HG03565 (cell line): ENCODE data around the gene PPCS.
A peak's percentile ranks its signal among the peaks of the same experiment; 100 is the strongest.

ENCODE experiments used
- ATAC-seq: cut with Tn5 transposase; IDR thresholded peaks from one replicate; pipeline ENCODE4 v1.9.1; 2021; ENCODE audit warnings: mild to moderate bottlenecking, moderate library complexity; ENCODE audit not compliant: unreplicated experiment

PPCS gene

GRCh38 chr1:42456010-42456753 lies at the start of gene PPCS, which contains the start of gene ZMYND12:
TSS of gene PPCS (plus strand) at chr1:42456543. CDS start at chr1:42456566, 23 bp downstream.
TSS of gene ZMYND12 (minus strand) at chr1:42456022. CDS start at chr1:42455997, 25 bp downstream.
- ATAC-seq, result peak; percentile 84

- ATAC-seq, result no peak
Measured at GRCh38 chr1:42414551-42415496, 41.5 kb upstream of the PPCS start.

GRCh38 chr1:42417166-42417565 lies 39.2 kb upstream of the PPCS start:
- no peak for ATAC-seq

GRCh38 chr1:42418516-42418915 lies 37.8 kb upstream of the PPCS start:
- no peak for ATAC-seq

GRCh38 chr1:42419126-42419821 lies 37.1 kb upstream of the PPCS start:
- ATAC-seq, result no peak

GRCh38 chr1:42420121-42420520 lies 36.2 kb upstream of the PPCS start:
- ATAC-seq, result no peak

- no peak for ATAC-seq
Measured at GRCh38 chr1:42420911-42421585, 35.3 kb upstream of the PPCS start.

GRCh38 chr1:42422737-42423136 lies 33.6 kb upstream of the PPCS start:
- ATAC-seq, result no peak

GRCh38 chr1:42423681-42424080 lies 32.7 kb upstream of the PPCS start:
- ATAC-seq, result no peak

GRCh38 chr1:42424201-42424600 lies 32.1 kb upstream of the PPCS start:
- no peak for ATAC-seq

- no peak for ATAC-seq
Measured at GRCh38 chr1:42427240-42427639, 29.1 kb upstream of the PPCS start.

GRCh38 chr1:42429603-42430002 lies 26.7 kb upstream of the PPCS start:
- ATAC-seq, result no peak

GRCh38 chr1:42430286-42431135 lies 25.8 kb upstream of the PPCS start:
- no peak for ATAC-seq

GRCh38 chr1:42431514-42431913 lies 24.8 kb upstream of the PPCS start:
- ATAC-seq, result no peak

- ATAC-seq, result no peak
Measured at GRCh38 chr1:42432714-42433113, 23.6 kb upstream of the PPCS start.

- no peak for ATAC-seq
Measured at GRCh38 chr1:42433369-42433768, 23.0 kb upstream of the PPCS start.

- ATAC-seq, result no peak
Measured at GRCh38 chr1:42434340-42434739, 22.0 kb upstream of the PPCS start.

- ATAC-seq, result no peak
Measured at GRCh38 chr1:42439940-42440339, 16.4 kb upstream of the PPCS start.

GRCh38 chr1:42442662-42443061 lies 13.7 kb upstream of the PPCS start:
- ATAC-seq, result no peak

GRCh38 chr1:42449256-42449655 lies 7.1 kb upstream of the PPCS start:
- no peak for ATAC-seq
